Endothelial cell of umbilical vein (primary cell): ENCODE data around the gene BMPR2. TPM values are rescaled to one million over a fixed set of nuclear protein-coding genes. Genes with fewer than 3 reads are reported as not detected.

Source experiments
- BruUV-seq: library from RNA; stranded (reverse); fragments of 400-500 nt; replicated peaks from 2 replicates; lab custom pipeline; 2021; lab: Mats Ljungman, UMichigan
- CTCF ChIA-PET: fragments of 300-600, 350-600 bp; sonication (Branson Sonifier 250); formaldehyde crosslinking; loops from one replicate; lab custom pipeline; 2021; ENCODE audit warnings: antibody characterized with exemption, inconsistent platforms; lab: Charles Lee
- POLR2A ChIA-PET: fragments of 300-600, 350-600 bp; sonication (Branson Sonifier 250); formaldehyde crosslinking; loops from one replicate; lab custom pipeline; 2021; ENCODE audit warnings: antibody characterized with exemption, inconsistent platforms; lab: Charles Lee
- DNase-seq: peaks from one replicate; pipeline ENCODE4 v3.0.0-alpha.2; 2011; ENCODE audit warnings: low read depth, low spot score
- FAIRE-seq: peaks from 2 replicates; lab custom pipeline; 2011; peaks lifted over from hg19 to GRCh38; lab: Jason Lieb, UNC
- H2AFZ ChIP-seq: 2 replicates; pipeline ENCODE4 v1.6.0; 2012; ENCODE audit warnings: low read depth, low read length, control low read depth, inconsistent platforms
- H3K27ac ChIP-seq: 2 replicates; pipeline ENCODE4 v1.5.1; 2011; ENCODE audit warnings: low read depth, mild to moderate bottlenecking, control low read depth, low read length, moderate library complexity; ENCODE audit not compliant: insufficient read depth
- H3K27me3 ChIP-seq, 2 experiments: 2 replicates each; pipeline versions ENCODE4 v1.6.0 to v1.6.1; 2011; ENCODE audit warnings: low read length in 2 of 2, mixed read lengths in 1 of 2; ENCODE audit not compliant: control insufficient read depth in 2 of 2, insufficient read depth in 2 of 2
- H3K36me3 ChIP-seq, 2 experiments: 2 replicates in 1 of 2; 3 replicates in 1 of 2; pipeline ENCODE4 v1.5.1; 2011; ENCODE audit warnings: low read length in 2 of 2, mild to moderate bottlenecking in 1 of 2, moderate library complexity in 1 of 2; ENCODE audit not compliant: control insufficient read depth in 2 of 2, insufficient read depth in 2 of 2; ENCODE audit errors: extremely low read depth in 1 of 2
- H3K4me1 ChIP-seq: 3 replicates; pipeline ENCODE4 v1.5.1; 2011; ENCODE audit warnings: mild to moderate bottlenecking, low read length; ENCODE audit not compliant: control insufficient read depth, insufficient read depth; ENCODE audit errors: extremely low read depth
- H3K4me2 ChIP-seq: 2 replicates; pipeline ENCODE4 v1.6.1; 2011; ENCODE audit warnings: low read length, control low read depth, mixed read lengths; ENCODE audit not compliant: insufficient read depth
- H3K4me3 ChIP-seq, 3 experiments: fragments of 200-600 bp in 1 of 3; sonication (generic), shearing (Covaris generic) in 1 of 3; replicated peaks in 1 of 3; 2 replicates each; pipeline ENCODE4 v1.5.1; 2011 to 2016; ENCODE audit warnings: control low read depth in 3 of 3, low read length in 3 of 3, mild to moderate bottlenecking in 2 of 3, inconsistent platforms in 1 of 3, low read depth in 1 of 3, moderate library complexity in 1 of 3; ENCODE audit not compliant: insufficient read depth in 1 of 3
- H3K79me2 ChIP-seq: 2 replicates; pipeline ENCODE4 v1.6.0; 2012; ENCODE audit warnings: low read length, inconsistent platforms; ENCODE audit not compliant: control insufficient read depth, insufficient read depth
- H3K9ac ChIP-seq: replicated peaks from 2 replicates; pipeline ENCODE3; 2011; ENCODE audit warnings: low read length, control low read depth; ENCODE audit not compliant: insufficient read depth; ENCODE audit errors: extremely low read depth
- H3K9me1 ChIP-seq: replicated peaks from 3 replicates; pipeline ENCODE4 v1.6.0; 2011; ENCODE audit warnings: mild to moderate bottlenecking, low read length; ENCODE audit not compliant: control insufficient read depth, insufficient read depth; ENCODE audit errors: extremely low read depth
- H3K9me3 ChIP-seq: replicated peaks from 2 replicates; pipeline ENCODE4 v1.5.1; 2012; ENCODE audit warnings: low read length, inconsistent platforms; ENCODE audit not compliant: control insufficient read depth, insufficient read depth
- H4K20me1 ChIP-seq: replicated peaks from 2 replicates; pipeline ENCODE3; 2011; ENCODE audit warnings: mild to moderate bottlenecking, low read length; ENCODE audit not compliant: control insufficient read depth, insufficient read depth; ENCODE audit errors: extremely low read depth
- CTCF ChIP-seq, 2 donors: IDR thresholded peaks; 1 replicate in 1 of 2; 2 replicates in 1 of 2; pipeline ENCODE4 v1.5.1; 2011; ENCODE audit warnings: low read length in 2 of 2, mild to moderate bottlenecking in 2 of 2, moderate library complexity in 2 of 2, control low read depth in 1 of 2, inconsistent platforms in 1 of 2, low read depth in 1 of 2; ENCODE audit not compliant: insufficient read depth in 1 of 2; ENCODE audit errors: extremely low read depth in 1 of 2
- FOS ChIP-seq: IDR thresholded peaks from 2 replicates; pipeline ENCODE4 v1.6.1; 2011; ENCODE audit warnings: mild to moderate bottlenecking, low read length, moderate library complexity, borderline replicate concordance; ENCODE audit not compliant: insufficient read depth
- MAX ChIP-seq: IDR thresholded peaks from 2 replicates; pipeline ENCODE4 v1.6.1; 2011; ENCODE audit not compliant: insufficient read depth, insufficient read length
- MYC ChIP-seq: IDR thresholded peaks from one replicate; pipeline ENCODE4 v1.6.1; 2011; ENCODE audit warnings: mild to moderate bottlenecking, low read depth, low read length
- POLR2A ChIP-seq: IDR thresholded peaks from 2 replicates; pipeline ENCODE4 v1.6.1; 2012; ENCODE audit warnings: low read depth, mild to moderate bottlenecking, control low read depth, low read length
- POLR2AphosphoS5 ChIP-seq: IDR thresholded peaks from 2 replicates; pipeline ENCODE4 v1.6.1; 2012; ENCODE audit warnings: low read depth, mild to moderate bottlenecking, control low read depth, low read length, moderate library complexity; ENCODE audit not compliant: insufficient read depth
- dilution Hi-C: fragments of 300-500 bp; cut with MboI; formaldehyde crosslinking; loops from one replicate; pipeline ENCODE4 v1.15.0; 2019; ENCODE audit warnings: low sequenced_read_pairs; ENCODE audit not compliant: extremely low pct_ligation_motif_present
- intact Hi-C: fragments of 100-400 bp; cut with micrococcal nuclease; formaldehyde crosslinking; loops from one replicate; pipeline ENCODE4 v1.10.0; 2022
- polyA plus RNA-seq, 4 experiments: library from polyadenylated mRNA; depleted of rRNA in 3 of 4; stranded (reverse) in 3 of 4; unstranded in 1 of 4; fragments of >200 nt; gene quantifications; 2 replicates each; pipeline versions ENCODE4 v1.2.1 to v1.2.3, GENCODE V29; 2011 to 2012; ENCODE audit warnings: missing spikeins in 1 of 4
- total RNA-seq: library from RNA; stranded (reverse); gene quantifications from 2 replicates; pipeline ENCODE4 v1.2.3, GENCODE V29; 2021

BMPR2 gene
- total and polyA plus RNA-seq, 2 donors (not counting 3 experiments of a cell fraction or from before 2014, with no cell fraction given) = 35.8 to 113 TPM

- peaks cover 15% of the 10 kb centered on the region for H3K4me1 ChIP-seq
- dilution Hi-C loops = no loop called here
- intact Hi-C loops = no loop called here
- H3K9me1 ChIP-seq = no peaks in the 10 kb centered on the region
- H3K9me3 ChIP-seq = peaks cover 5% of the 10 kb centered on the region
- H3K4me2 ChIP-seq = no peak overlapping the region
- no peak for DNase-seq
- ChIA-PET POLR2A (no interaction called here), CTCF (interaction anchor here (0.6 to 1.3 kb wide), 2 partner anchors 10 to 139 kb away, joined by 3 to 5 read pairs; no protein-coding TSS in a partner anchor)
- no peak overlapping the region for H3K4me3 ChIP-seq
- FAIRE-seq = no peak
- peaks cover 86% of the 10 kb centered on the region for H3K79me2 ChIP-seq
- no peak overlapping the region for H2AFZ ChIP-seq
- peaks cover 10% of the 10 kb centered on the region for H4K20me1 ChIP-seq
- TF ChIP-seq POLR2AphosphoS5 = no peak
- TF ChIP-seq CTCF (IDR thresholded peaks at IDR 0.05; ENCODE audit: extremely low read depth in 1 of 2, insufficient read depth in 1 of 2, low read depth in 1 of 2, low read length in 2 of 2) = no peak
- no peak for TF ChIP-seq MAX
- no peak for TF ChIP-seq FOS
- no peaks in the 10 kb centered on the region for H3K36me3 ChIP-seq
- no peak overlapping the region for H3K9ac ChIP-seq
- no TSS peak for BruUV-seq
- no peaks in the 10 kb centered on the region for H3K27me3 ChIP-seq
- no peak overlapping the region for H3K27ac ChIP-seq
These were observed 56.6 kb downstream of the BMPR2 start for GRCh38 chr2:202432776-202433175.

- H3K27ac ChIP-seq = no peak overlapping the region
- no peak overlapping the region for H2AFZ ChIP-seq
- POLR2A ChIA-PET = no interaction called here
- CTCF ChIA-PET = no interaction called here
- intact Hi-C loops = no loop called here
- no peak overlapping the region for H3K4me3 ChIP-seq
- dilution Hi-C loops = no loop called here
- H3K4me2 ChIP-seq = no peak overlapping the region
- H3K9me3 ChIP-seq = peaks cover 5% of the 10 kb centered on the region
- H3K9ac ChIP-seq = no peak overlapping the region
- no TSS peak for BruUV-seq
- no peaks in the 10 kb centered on the region for H3K27me3 ChIP-seq
- H3K4me1 ChIP-seq = peaks cover 5% of the 10 kb centered on the region
- DNase-seq (no peak), FAIRE-seq (no peak)
- H3K79me2 ChIP-seq = peaks cover 85% of the 10 kb centered on the region
- H4K20me1 ChIP-seq = peaks cover 7% of the 10 kb centered on the region
- no peaks in the 10 kb centered on the region for H3K9me1 ChIP-seq
- TF ChIP-seq POLR2A = no peak
- no peak for TF ChIP-seq MYC
- no peak for TF ChIP-seq FOS
- TF ChIP-seq CTCF (IDR thresholded peaks at IDR 0.05; ENCODE audit: extremely low read depth in 1 of 2, insufficient read depth in 1 of 2, low read depth in 1 of 2, low read length in 2 of 2) = no peak
- no peaks in the 10 kb centered on the region for H3K36me3 ChIP-seq
These were observed 58.3 kb downstream of the BMPR2 start for GRCh38 chr2:202434472-202434871.
